Activated CD8-positive, alpha-beta T cell treated with anti-CD3 and anti-CD28 coated beads, Interleukin-2, amount 10 ng/mL, durations not matched to agents 7 days and 5 days (primary cell): ENCODE data around the gene LRRC51. TPM values are rescaled to one million over a fixed set of nuclear protein-coding genes. Genes with fewer than 3 reads are reported as not detected.

Source experiments
- ATAC-seq: fragments of 150-1000 bp; cut with Tn5 transposase; one replicate; pipeline ENCODE4 v1.10.0; 2021; ENCODE audit warnings: moderate library complexity
- CTCF ChIA-PET: fragments of 350-600 bp; sonication (Branson Sonifier 250); formaldehyde crosslinking; loops from one replicate; lab custom pipeline; 2021; ENCODE audit warnings: antibody characterized with exemption; lab: Charles Lee
- POLR2A ChIA-PET: fragments of 350-600 bp; sonication (Branson Sonifier 250); formaldehyde crosslinking; loops from one replicate; lab custom pipeline; 2021; ENCODE audit warnings: antibody characterized with exemption; lab: Charles Lee
- DNase-seq: peaks from one replicate; pipeline ENCODE4 v3.0.0-alpha.2; 2020
- H3K27ac Mint-ChIP-seq: one replicate; pipeline ENCODE4 v1.8.0; 2021; ENCODE audit warnings: mild to moderate bottlenecking, mixed read lengths
- H3K27me3 Mint-ChIP-seq: one replicate; pipeline ENCODE4 v1.8.0; 2021; ENCODE audit warnings: low read depth, mixed read lengths
- H3K36me3 Mint-ChIP-seq: one replicate; pipeline ENCODE4 v1.8.0; 2021; ENCODE audit warnings: low read depth, mixed read lengths
- H3K4me1 Mint-ChIP-seq: one replicate; pipeline ENCODE4 v1.8.0; 2021; ENCODE audit warnings: low read depth, mixed read lengths
- H3K4me3 Mint-ChIP-seq: one replicate; pipeline ENCODE4 v1.8.0; 2021; ENCODE audit warnings: mild to moderate bottlenecking, mixed read lengths
- H3K9me3 Mint-ChIP-seq: one replicate; pipeline ENCODE4 v1.8.0; 2022; ENCODE audit warnings: mixed read lengths; ENCODE audit not compliant: insufficient read depth
- total RNA-seq, 2 experiments: library from RNA; stranded (reverse); gene quantifications; one replicate each; pipeline ENCODE4 v1.2.3, GENCODE V29; 2021

The LRRC51 gene
- total RNA-seq, 2 experiments from 2014 or later = 6.9 to 7.0 TPM

GRCh38 chr11:72070491-72070890, 10.2 kb upstream of the LRRC51 start:
- H3K27me3 Mint-ChIP-seq = no peaks in the 10 kb centered on the region
- no peak overlapping the region for H3K4me3 Mint-ChIP-seq
- H3K27ac Mint-ChIP-seq = peak overlapping the region; percentile 48
- ChIA-PET CTCF (interaction anchor here (1.0 to 2.0 kb wide), 3 partner anchors 21 to 73 kb away, joined by 3 to 8 read pairs (median 6); no protein-coding TSS in a partner anchor), POLR2A (interaction anchor here (0.9 to 1.6 kb wide), 3 partner anchors 9 to 142 kb away, joined by 3 read pairs; partner anchors contain the start of gene XNDC1N)
- no peak for ATAC-seq
- peaks cover 61% of the 10 kb centered on the region for H3K4me1 Mint-ChIP-seq
- H3K36me3 Mint-ChIP-seq = peaks cover 56% of the 10 kb centered on the region
- DNase-seq = no peak
- no peaks in the 10 kb centered on the region for H3K9me3 Mint-ChIP-seq

- Mint-ChIP-seq H3K4me1 (peaks cover 65% of the 10 kb centered on the region), H3K27ac (no peak overlapping the region), H3K36me3 (peaks cover 55% of the 10 kb centered on the region), H3K9me3 (no peaks in the 10 kb centered on the region), H3K27me3 (no peaks in the 10 kb centered on the region), H3K4me3 (no peak overlapping the region)
- no peak for DNase-seq
- POLR2A ChIA-PET = no interaction called here
- CTCF ChIA-PET = interaction anchor here (0.9 to 1.2 kb wide), 2 partner anchors 13 to 72 kb away, joined by 3 read pairs; no protein-coding TSS in a partner anchor
- ATAC-seq = no peak
Observed at GRCh38 chr11:72072348-72072747, 8.3 kb upstream of the LRRC51 start.

GRCh38 chr11:72075109-72075508, 5.5 kb upstream of the LRRC51 start:
- no peak for ATAC-seq
- Mint-ChIP-seq H3K36me3 (peaks cover 48% of the 10 kb centered on the region), H3K9me3 (no peaks in the 10 kb centered on the region), H3K27ac (peak overlapping the region; percentile 43), H3K4me1 (peaks cover 63% of the 10 kb centered on the region), H3K27me3 (no peaks in the 10 kb centered on the region), H3K4me3 (no peak overlapping the region)
- ChIA-PET CTCF (interaction anchor here (1.0 to 2.8 kb wide), 2 partner anchors 49 to 69 kb away, joined by 3 to 9 read pairs; no protein-coding TSS in a partner anchor), POLR2A (no interaction called here)
- DNase-seq = no peak

GRCh38 chr11:72075756-72076155, 4.9 kb upstream of the LRRC51 start:
- POLR2A ChIA-PET = no interaction called here
- CTCF ChIA-PET = interaction anchor here (2.8 kb wide), 1 partner anchor 68 kb away, joined by 9 read pairs; no protein-coding TSS in a partner anchor
- DNase-seq = no peak
- no peak overlapping the region for H3K27ac Mint-ChIP-seq
- peaks cover 44% of the 10 kb centered on the region for H3K36me3 Mint-ChIP-seq
- no peak overlapping the region for H3K4me3 Mint-ChIP-seq
- no peak for ATAC-seq
- no peaks in the 10 kb centered on the region for H3K27me3 Mint-ChIP-seq
- H3K4me1 Mint-ChIP-seq = peaks cover 59% of the 10 kb centered on the region
- H3K9me3 Mint-ChIP-seq = no peaks in the 10 kb centered on the region

- no peak for ATAC-seq
- no peaks in the 10 kb centered on the region for H3K9me3 Mint-ChIP-seq
- ChIA-PET CTCF (interaction anchor here (0.9 to 2.0 kb wide), 11 partner anchors 10 to 101 kb away, joined by 3 to 10 read pairs (median 4); no protein-coding TSS in a partner anchor), POLR2A (interaction anchor here (1.0 to 3.2 kb wide), 2 partner anchors 39 to 54 kb away, joined by 3 to 18 read pairs; no protein-coding TSS in a partner anchor)
- peaks cover 37% of the 10 kb centered on the region for H3K36me3 Mint-ChIP-seq
- H3K27me3 Mint-ChIP-seq = no peaks in the 10 kb centered on the region
- DNase-seq = no peak
- H3K4me1 Mint-ChIP-seq = peaks cover 56% of the 10 kb centered on the region
- peak overlapping the region; percentile 97 for H3K4me3 Mint-ChIP-seq
- peak overlapping the region; percentile 31 for H3K27ac Mint-ChIP-seq
Observed at GRCh38 chr11:72078477-72078876, 2.2 kb upstream of the LRRC51 start.

- Mint-ChIP-seq H3K9me3 (no peaks in the 10 kb centered on the region), H3K4me3 (peak overlapping the region; percentile 97), H3K4me1 (peaks cover 51% of the 10 kb centered on the region), H3K27ac (peak overlapping the region; percentile 94), H3K36me3 (peaks cover 30% of the 10 kb centered on the region), H3K27me3 (no peaks in the 10 kb centered on the region)
- ATAC-seq (peak; percentile 0), DNase-seq (no peak)
- CTCF ChIA-PET = interaction anchor here (0.6 kb wide), 1 partner anchor 64 kb away, joined by 3 read pairs; no protein-coding TSS in a partner anchor
- POLR2A ChIA-PET = interaction anchor here (0.6 to 3.2 kb wide), 2 partner anchors 9 to 40 kb away, joined by 3 to 18 read pairs; no protein-coding TSS in a partner anchor
Observed at GRCh38 chr11:72079819-72080325, 778 bp upstream of the LRRC51 start.

- Mint-ChIP-seq H3K4me1 (peaks cover 48% of the 10 kb centered on the region), H3K27ac (peak overlapping the region; percentile 94), H3K36me3 (peaks cover 25% of the 10 kb centered on the region), H3K9me3 (no peaks in the 10 kb centered on the region), H3K27me3 (no peaks in the 10 kb centered on the region), H3K4me3 (peak overlapping the region; percentile 97)
- CTCF ChIA-PET = interaction anchor here (0.7 to 2.5 kb wide), 8 partner anchors 9 to 350 kb away, joined by 3 to 30 read pairs (median 4); partner anchors contain the start of gene LAMTOR1
- POLR2A ChIA-PET = interaction anchor here (0.9 to 2.2 kb wide), 7 partner anchors 9 to 733 kb away, joined by 3 to 10 read pairs (median 4); partner anchors contain the start of genes ANAPC15 and ATG16L2
- DNase-seq (no peak), ATAC-seq (no peak)
Observed at GRCh38 chr11:72081184-72081644, 564 bp downstream of the LRRC51 start.

GRCh38 chr11:72081821-72082453, 1.3 kb downstream of the LRRC51 start:
- Mint-ChIP-seq H3K4me3 (peak overlapping the region; percentile 97), H3K27me3 (no peaks in the 10 kb centered on the region), H3K36me3 (peaks cover 22% of the 10 kb centered on the region), H3K27ac (peak overlapping the region; percentile 94), H3K4me1 (peaks cover 46% of the 10 kb centered on the region), H3K9me3 (no peaks in the 10 kb centered on the region)
- DNase-seq (no peak), ATAC-seq (no peak)
- ChIA-PET CTCF (interaction anchor here (0.7 to 2.5 kb wide), 9 partner anchors 9 to 349 kb away, joined by 3 to 30 read pairs (median 4); partner anchors contain the start of gene LAMTOR1), POLR2A (interaction anchor here (0.9 to 2.2 kb wide), 7 partner anchors 8 to 732 kb away, joined by 3 to 10 read pairs (median 4); partner anchors contain the start of genes ANAPC15 and ATG16L2)

GRCh38 chr11:72083414-72083813, 2.8 kb downstream of the LRRC51 start:
- H3K36me3 Mint-ChIP-seq = peaks cover 17% of the 10 kb centered on the region
- CTCF ChIA-PET = interaction anchor here (1.3 to 5.4 kb wide), 2 partner anchors 9 to 57 kb away, joined by 4 to 45 read pairs; no protein-coding TSS in a partner anchor
- no peak overlapping the region for H3K4me3 Mint-ChIP-seq
- POLR2A ChIA-PET = no interaction called here
- ATAC-seq (no peak), DNase-seq (no peak)
- no peak overlapping the region for H3K27ac Mint-ChIP-seq
- H3K27me3 Mint-ChIP-seq = no peaks in the 10 kb centered on the region
- no peaks in the 10 kb centered on the region for H3K9me3 Mint-ChIP-seq
- peaks cover 34% of the 10 kb centered on the region for H3K4me1 Mint-ChIP-seq

GRCh38 chr11:72084076-72084475, 3.4 kb downstream of the LRRC51 start:
- Mint-ChIP-seq H3K36me3 (peaks cover 12% of the 10 kb centered on the region), H3K4me3 (no peak overlapping the region), H3K27me3 (no peaks in the 10 kb centered on the region), H3K4me1 (peaks cover 27% of the 10 kb centered on the region), H3K27ac (no peak overlapping the region), H3K9me3 (no peaks in the 10 kb centered on the region)
- DNase-seq (no peak), ATAC-seq (no peak)
- POLR2A ChIA-PET = no interaction called here
- CTCF ChIA-PET = interaction anchor here (1.3 to 5.4 kb wide), 3 partner anchors 9 to 58 kb away, joined by 4 to 45 read pairs (median 5); no protein-coding TSS in a partner anchor

GRCh38 chr11:72084965-72085364, 4.3 kb downstream of the LRRC51 start:
- no peak for ATAC-seq

More at GRCh38 chr11:72084965-72085364, 4.3 kb downstream of the LRRC51 start:
- CTCF ChIA-PET = interaction anchor here (0.9 to 5.4 kb wide), 7 partner anchors 8 to 346 kb away, joined by 3 to 45 read pairs (median 5); no protein-coding TSS in a partner anchor
- Mint-ChIP-seq H3K27me3 (no peaks in the 10 kb centered on the region), H3K4me1 (peaks cover 27% of the 10 kb centered on the region), H3K9me3 (no peaks in the 10 kb centered on the region), H3K27ac (no peak overlapping the region), H3K4me3 (no peak overlapping the region), H3K36me3 (peaks cover 9% of the 10 kb centered on the region)
- POLR2A ChIA-PET = interaction anchor here (0.9 to 1.0 kb wide), 2 partner anchors 23 to 27 kb away, joined by 3 read pairs; partner anchors contain the start of gene ANAPC15
- DNase-seq = no peak
